Ascending aorta (tissue), 2 donors: Measurements from ENCODE around the gene GRIK3. TPM values are rescaled to one million over a fixed set of nuclear protein-coding genes. Genes with fewer than 3 reads are reported as not detected.

Source experiments
- DNase-seq, 2 donors: peaks; one replicate each; pipeline ENCODE4 v3.0.0-alpha.2; 2019; ENCODE audit warnings: low spot score in 2 of 2
- H3K27ac ChIP-seq, 2 donors: fragments of 200-600 bp; sonication (generic); one replicate each; pipeline ENCODE4 v1.5.1; 2016 to 2017; ENCODE audit warnings: mild to moderate bottlenecking in 1 of 2
- H3K27me3 ChIP-seq: fragments of 200-600 bp; sonication (generic); one replicate; pipeline ENCODE4 v1.5.1; 2017
- H3K36me3 ChIP-seq, 2 donors: fragments of 200-600 bp; sonication (generic); one replicate each; pipeline ENCODE4 v1.5.1; 2016
- H3K4me1 ChIP-seq, 2 donors: fragments of 200-600 bp; sonication (generic); one replicate each; pipeline ENCODE4 v1.5.1; 2016 to 2017; ENCODE audit warnings: mild to moderate bottlenecking in 1 of 2
- H3K4me3 ChIP-seq, 2 donors: fragments of 200-600 bp; sonication (generic); one replicate each; pipeline ENCODE4 v1.5.1; 2016 to 2017; ENCODE audit warnings: mild to moderate bottlenecking in 1 of 2
- H3K9me3 ChIP-seq, 2 donors: fragments of 200-600 bp; sonication (generic); one replicate each; pipeline ENCODE4 v1.5.1; 2016
- CTCF ChIP-seq, 3 experiments: fragments of 200-600 bp in 2 of 3; fragments of 450-650 bp in 1 of 3; sonication (generic) in 2 of 3; IDR thresholded peaks; one replicate each; pipeline ENCODE4 v1.5.1; 2016 to 2019; ENCODE audit warnings: antibody characterized with exemption in 3 of 3, mild to moderate bottlenecking in 1 of 3, moderate library complexity in 1 of 3
- intact Hi-C: fragments of 100-400 bp; cut with DNase I; formaldehyde crosslinking; loops from one replicate; pipeline ENCODE4 v1.15.1; 2023
- total RNA-seq: library from RNA; depleted of rRNA; stranded (reverse); fragments of >200 nt; gene quantifications from one replicate; pipeline ENCODE4 v1.1.0, GENCODE V29; 2016

Gene GRIK3
- total RNA-seq, 1 donor from 2014 or later: under 0.01 TPM

GRCh38 chr1:37032660-37033354, 1.5 kb downstream of the GRIK3 start:
- intact Hi-C loops: no loop called here
- DNase-seq: no peak
- no peak for TF ChIP-seq CTCF (IDR thresholded peaks at IDR 0.05)
- Histone ChIP-seq H3K27ac (no peak overlapping the region), H3K36me3 (no peaks in the 10 kb centered on the region), H3K9me3 (no peaks in the 10 kb centered on the region), H3K27me3 (peaks cover 12% of the 10 kb centered on the region), H3K4me1 (no peaks in the 10 kb centered on the region), H3K4me3 (no peak overlapping the region)

DNA sequence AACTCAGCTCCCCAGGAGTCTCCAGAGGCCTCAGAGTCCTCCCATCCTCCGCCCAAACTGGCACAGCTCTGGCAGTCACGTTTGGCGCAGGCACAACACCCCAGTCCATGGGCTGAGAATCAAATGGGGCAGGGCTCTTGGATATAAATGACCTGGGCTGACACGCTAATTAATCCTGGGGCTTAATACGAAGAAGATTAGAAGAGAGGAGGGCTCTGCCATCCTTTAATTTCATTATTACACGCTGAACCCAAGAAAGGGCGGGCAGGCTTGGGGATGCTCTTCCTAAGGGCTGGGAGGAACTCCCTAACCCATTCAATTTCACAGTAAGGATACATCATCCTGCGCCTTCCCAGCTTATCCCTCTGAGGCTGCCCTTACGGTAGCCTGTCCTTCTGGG, 2.4 kb downstream of the GRIK3 start:
- Histone ChIP-seq H3K36me3 (no peaks in the 10 kb centered on the region), H3K9me3 (no peaks in the 10 kb centered on the region), H3K27ac (no peak overlapping the region), H3K4me1 (no peaks in the 10 kb centered on the region), H3K27me3 (peaks cover 12% of the 10 kb centered on the region), H3K4me3 (no peak overlapping the region)
- TF ChIP-seq CTCF (IDR thresholded peaks at IDR 0.05): no peak
- no peak for DNase-seq
- intact Hi-C loops: no loop called here

DNA sequence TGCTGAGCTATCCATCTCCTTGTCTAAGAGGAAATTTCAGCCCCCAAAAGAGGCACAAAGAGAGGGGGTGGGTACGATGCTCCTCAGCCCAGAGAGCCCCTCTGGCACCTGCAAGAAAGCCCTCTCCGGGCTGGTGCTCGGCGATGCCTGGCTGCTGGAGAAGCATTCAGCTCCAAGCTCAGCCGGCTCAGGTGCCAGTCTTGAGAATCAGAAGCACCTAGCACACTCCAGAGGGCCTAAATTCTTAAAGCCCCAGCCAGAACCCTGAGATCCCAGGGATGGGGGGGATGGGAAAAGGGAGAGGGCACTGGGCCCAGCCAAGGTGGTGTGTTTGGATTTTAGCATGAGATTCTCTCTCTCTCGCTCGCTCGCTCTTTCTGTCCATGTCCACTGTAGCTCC, 2.9 kb downstream of the GRIK3 start:
- peaks cover 12% of the 10 kb centered on the region for H3K27me3 ChIP-seq
- DNase-seq: no peak
- TF ChIP-seq CTCF (IDR thresholded peaks at IDR 0.05): no peak
- no peaks in the 10 kb centered on the region for H3K4me1 ChIP-seq
- no peak overlapping the region for H3K27ac ChIP-seq
- intact Hi-C loops: no loop called here
- no peak overlapping the region for H3K4me3 ChIP-seq
- H3K9me3 ChIP-seq: no peaks in the 10 kb centered on the region
- no peaks in the 10 kb centered on the region for H3K36me3 ChIP-seq

DNA sequence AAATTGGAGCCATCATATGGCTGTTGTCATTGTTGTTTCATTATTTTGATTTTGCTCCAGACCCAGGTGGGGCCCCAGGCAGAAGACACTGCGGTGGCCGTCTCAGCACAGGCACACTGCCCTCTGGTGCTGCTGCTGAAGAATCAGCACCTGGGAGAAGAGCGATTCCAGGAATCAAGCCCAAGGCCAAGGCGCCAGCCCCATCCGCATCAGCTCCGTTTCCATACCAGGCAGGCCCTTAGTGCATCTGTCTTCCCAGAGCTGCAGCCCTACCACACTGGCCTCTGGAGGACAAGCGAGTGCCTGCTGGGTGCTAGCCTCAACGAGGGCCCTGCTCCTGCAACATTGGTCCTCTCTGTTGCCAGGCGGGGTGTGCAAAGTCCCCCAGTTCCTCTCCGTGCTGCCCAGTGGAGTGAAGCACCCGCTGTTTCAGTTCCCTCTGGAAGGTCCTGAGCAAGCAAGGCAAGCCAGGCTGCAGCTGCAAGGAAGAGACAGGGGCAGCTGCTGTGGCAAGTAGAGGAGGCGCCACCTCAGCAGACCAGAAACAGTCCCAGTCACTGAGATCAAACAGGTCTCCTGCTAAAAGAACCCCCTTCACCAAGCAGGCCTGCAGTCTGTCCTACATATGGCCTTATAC, 5.2 kb downstream of the GRIK3 start:
- intact Hi-C loops: no loop called here
- TF ChIP-seq CTCF (IDR thresholded peaks at IDR 0.05): no peak
- no peak overlapping the region for H3K27ac ChIP-seq

GRCh38 chr1:37021502-37021901, 12.8 kb downstream of the GRIK3 start:
- intact Hi-C loops: no loop called here
- no peaks in the 10 kb centered on the region for H3K36me3 ChIP-seq
- H3K27me3 ChIP-seq: no peaks in the 10 kb centered on the region
- no peak overlapping the region for H3K4me3 ChIP-seq
- TF ChIP-seq CTCF (IDR thresholded peaks at IDR 0.05): no peak
- no peaks in the 10 kb centered on the region for H3K4me1 ChIP-seq
- no peak overlapping the region for H3K27ac ChIP-seq
- no peak for DNase-seq
- no peaks in the 10 kb centered on the region for H3K9me3 ChIP-seq

More for the DNA sequence above, 5.2 kb downstream of the GRIK3 start:
- H3K9me3 ChIP-seq: no peaks in the 10 kb centered on the region
- peaks cover 3% of the 10 kb centered on the region for H3K27me3 ChIP-seq
- no peaks in the 10 kb centered on the region for H3K4me1 ChIP-seq
- H3K36me3 ChIP-seq: no peaks in the 10 kb centered on the region
- no peak overlapping the region for H3K4me3 ChIP-seq
- DNase-seq: no peak
